ENCODE results near the gene PDK2.

Gene PDK2

DNA sequence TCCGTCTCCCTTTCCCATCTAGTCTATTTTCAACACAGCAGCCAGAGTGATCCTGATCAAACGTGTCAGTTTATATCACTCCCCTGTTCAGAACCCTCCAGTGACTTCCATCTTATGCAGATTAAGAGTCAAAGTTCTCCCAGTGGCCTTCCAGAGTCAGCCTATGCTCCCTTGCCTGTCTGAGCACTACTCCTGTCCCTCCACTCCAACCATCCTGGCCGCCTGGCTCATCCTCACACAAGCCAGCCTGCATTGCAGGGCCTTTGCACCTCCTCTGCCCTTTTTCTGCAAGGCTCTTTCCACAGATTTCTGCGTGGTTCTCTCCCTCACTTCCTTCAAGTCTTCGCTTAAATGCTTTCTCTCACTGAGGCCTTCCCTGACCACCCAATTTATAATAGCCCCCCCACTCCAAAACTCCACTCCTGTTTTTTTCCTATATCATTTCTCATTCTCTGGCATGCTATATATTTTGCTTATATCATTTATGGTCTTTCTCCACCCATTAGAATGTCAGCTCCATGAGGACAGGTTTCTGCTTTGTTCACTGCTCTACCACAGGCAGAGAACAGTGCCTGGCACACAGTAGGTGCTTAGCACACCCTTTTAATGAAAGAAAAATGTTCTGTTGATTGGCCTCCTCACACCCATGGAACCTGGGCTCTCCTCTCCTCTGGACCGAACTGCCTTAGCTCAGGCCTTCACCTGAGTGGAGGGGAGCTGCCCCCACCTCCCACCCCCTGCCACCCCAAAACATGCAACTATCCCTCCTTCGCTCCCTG, 25.5 kb downstream of the PDK2 start:
- DNase-seq, result no peak

DNA sequence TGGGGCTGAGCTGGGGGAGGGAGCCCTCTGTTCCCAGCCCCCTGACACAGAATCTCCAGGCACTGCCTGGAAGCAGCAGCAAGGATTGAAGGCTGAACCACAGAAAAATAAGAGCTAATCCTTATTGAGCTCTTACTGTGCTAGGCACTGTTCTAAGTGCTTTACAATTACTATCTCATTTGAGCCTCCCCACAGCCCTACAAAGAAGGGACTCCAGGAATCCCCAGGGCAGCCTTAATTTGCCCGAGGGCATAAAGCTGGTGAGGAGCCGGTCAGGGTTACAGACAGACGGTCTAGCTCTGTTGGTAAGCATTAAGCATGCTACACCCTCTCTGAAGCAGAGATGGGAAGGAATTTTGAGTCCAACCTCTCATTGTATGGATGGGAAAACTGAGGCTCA, 27.8 kb downstream of the PDK2 start:
- DNase-seq, result no peak

DNA sequence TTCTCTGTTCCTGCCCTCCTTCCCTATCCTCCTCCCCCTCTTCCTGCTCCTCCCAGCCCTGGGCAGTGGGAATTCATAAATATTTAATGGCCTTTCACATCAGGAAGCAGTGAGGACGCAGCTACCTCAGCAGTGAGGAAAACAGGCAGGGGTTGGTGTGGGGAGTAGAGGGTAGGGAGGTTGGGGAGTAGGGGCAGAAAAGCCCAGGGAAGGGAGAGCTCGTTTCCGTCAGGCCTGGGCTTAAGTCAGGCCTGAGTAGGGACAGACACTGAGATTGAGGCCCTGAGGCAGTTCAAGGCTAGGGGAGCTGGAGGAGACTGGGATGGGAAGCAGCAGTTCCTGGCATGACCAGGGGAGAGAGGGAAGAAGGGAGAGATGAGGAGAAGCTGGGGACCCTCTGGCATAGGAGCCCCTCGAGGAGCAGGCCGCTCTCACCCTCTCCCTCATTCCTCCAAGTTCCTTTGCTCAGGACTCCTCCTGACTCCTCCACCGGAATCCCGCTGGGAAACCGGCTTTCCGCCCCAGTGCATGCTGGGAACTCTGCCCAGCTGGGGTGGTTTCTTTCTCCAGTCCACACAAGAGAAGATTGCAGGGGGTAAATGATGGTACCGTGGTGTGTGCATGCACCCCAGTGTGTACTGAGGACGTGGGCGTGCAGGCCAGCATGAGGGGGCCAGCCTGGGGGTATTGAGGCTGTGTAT, 28.6 kb downstream of the PDK2 start:
- DNase-seq, result no peak

DNA sequence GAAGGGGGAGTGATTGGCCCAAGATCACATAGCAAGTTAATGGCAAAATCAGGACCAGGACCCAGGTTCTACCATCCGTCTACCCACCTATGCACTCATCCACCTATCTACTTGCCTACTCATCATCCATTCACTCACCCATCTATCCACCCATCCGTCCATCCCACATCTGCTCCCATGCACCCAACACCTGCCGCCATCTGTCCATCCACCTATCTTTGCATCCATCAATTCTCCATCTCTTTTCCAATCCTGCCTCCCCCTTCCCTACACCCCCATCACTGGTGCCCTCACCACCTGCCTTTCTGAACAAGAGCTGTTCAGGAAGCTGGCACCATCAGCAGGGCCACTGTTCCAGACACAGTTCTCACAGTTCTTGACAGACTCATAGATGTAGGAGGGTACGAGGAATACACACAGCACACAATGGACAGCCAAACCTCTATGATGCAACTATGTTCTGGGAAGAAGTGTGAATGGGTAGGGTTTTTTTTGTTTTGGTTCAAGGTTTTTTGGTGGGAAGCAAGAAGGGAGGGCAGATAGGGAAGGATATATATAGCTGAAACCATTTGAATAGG, 30.4 kb downstream of the PDK2 start:
- no peak for DNase-seq

DNA sequence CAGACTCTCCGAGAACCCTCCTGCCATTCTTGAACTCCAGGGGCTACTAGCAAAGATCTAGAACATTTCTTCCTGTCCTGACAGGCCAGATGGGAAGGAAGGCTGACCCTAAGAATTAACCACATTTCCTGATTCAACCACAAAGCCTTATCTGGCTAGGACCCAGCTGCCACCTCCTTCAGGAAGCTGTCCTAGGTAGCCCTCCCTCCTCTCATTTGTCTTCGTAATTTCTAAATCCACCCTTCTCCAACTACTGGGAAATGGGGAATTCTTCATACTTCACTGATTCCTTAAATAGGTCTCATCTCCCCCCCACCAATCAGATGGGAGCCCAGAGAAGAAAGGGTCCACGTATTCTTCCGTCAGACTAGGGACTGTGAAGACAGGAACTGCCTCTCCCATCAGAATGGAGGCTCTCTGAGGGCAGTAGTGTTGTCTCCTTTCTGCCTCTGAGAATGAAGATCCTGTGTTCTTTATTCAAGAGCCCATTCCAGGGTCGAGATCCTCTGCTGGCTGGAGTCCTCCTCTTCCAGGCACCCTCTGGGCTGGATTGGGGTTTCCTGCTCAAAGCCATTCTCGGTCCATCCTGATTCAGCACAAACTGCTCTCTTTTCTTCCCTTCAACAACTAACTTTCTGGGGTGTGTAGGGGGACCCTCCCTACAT, 32.7 kb downstream of the PDK2 start:
- peak; percentile 34 for DNase-seq

DNA sequence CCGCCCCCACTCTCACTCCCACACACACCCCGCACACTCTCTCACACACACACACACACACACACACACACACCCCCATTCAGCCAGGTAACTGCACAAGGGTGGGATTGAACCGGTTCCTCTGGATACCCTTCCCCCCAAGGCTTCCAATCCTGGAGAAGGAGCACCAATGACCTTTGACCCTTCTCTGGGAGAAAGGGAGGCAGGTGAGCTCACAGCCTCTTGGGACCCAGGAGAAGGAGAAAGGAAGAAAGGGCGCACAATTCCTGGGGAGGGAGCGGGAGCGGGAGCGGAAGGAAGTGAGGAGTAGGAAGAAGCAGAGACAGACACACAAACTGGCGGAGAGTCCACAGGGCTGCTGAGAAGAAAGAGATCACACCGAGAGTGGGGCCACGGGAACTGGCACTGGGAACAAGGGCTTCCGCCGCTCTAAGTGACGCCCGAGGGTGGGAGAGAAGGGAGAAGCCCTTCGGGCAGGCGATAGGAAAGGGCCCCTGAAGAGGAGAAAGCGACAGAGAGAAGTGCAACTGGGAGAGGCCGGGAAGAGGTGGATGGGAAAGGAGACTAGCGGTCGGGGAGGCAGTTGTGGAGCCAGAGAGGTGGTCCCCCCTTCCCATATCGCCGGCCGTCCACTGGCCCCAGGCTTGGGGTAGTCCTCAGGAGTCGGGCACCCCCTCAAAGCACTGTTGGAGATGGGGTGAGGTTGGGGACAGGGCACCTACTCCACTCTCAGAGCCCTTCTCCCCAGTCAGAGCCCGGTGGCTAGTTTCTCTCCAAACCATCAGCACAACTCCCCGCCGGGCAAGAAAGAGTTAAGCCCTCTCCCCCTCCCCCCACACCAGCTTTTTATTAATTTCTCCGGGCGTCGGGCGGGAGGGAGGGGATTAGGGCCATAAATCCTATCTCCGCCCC, 33.5 kb downstream of the PDK2 start:
- DNase-seq, result no peak

DNA sequence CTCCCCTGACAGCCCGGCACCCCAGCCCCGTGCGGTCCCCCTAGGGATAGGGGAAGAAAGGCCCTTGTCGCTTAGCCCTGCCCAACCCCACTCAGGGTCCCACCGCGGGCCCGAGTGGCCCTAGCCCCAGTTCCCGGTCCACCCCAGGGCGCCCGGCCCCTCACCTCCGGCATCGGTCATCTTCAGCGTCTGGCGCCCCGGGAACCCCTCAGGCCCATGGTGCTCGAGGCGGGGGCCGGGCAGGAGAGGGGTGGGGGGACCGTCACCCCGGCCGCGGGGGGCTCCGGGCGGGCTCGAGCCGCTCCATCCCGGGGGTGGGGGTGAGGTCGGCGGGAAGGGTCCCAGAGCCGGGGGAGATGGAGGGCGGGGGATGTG, 34.2 kb downstream of the PDK2 start:
- no peak for DNase-seq

DNA sequence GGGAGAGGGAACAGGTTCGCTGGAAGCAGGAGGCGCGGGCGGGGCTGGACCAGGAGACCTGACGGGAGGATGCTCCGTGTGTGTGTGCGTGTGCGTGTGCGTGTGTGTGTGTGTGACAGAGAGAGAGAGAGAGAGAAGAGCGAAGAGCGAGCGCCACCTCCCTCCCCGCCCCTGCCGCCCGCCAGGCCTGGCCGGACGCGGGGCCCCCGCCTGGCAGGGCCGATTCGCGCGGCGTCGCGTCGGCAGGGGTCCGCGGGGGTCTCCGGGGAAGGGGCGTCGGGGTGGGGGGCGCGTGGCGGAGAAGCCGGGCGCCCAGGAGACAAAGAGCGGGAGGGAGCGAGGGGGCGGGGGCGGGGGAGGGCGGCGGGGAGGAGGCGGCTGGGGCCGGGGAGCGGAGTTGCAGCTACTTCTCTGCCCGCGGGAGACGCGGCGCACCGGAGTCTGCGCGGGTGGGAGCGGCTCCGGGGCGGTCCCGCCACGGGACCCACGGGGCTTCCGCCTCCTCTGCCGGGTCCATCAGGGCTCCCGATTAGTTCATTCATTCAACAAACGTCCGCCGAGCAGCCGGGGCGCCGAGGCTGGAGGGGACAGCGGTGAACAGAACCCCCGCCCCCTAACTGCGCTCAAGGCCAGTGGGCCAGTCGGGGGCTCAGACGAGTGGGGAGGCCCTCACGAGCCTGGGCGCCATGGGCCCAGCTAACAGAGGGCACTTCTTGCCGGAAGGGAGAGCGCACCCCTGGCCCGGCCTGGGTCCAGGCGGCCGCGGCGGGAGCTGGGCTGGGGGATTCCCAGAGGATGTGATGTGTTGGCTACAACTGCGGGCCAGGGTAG, 34.8 kb downstream of the PDK2 start, which contains the start of gene SAMD14:
Gene SAMD14, minus strand, starts transcription at position 433 of the 831 bp plus-strand sequence. CDS start 5,201 bp downstream, outside the sequence.
- peak; percentile 54 for DNase-seq

DNA sequence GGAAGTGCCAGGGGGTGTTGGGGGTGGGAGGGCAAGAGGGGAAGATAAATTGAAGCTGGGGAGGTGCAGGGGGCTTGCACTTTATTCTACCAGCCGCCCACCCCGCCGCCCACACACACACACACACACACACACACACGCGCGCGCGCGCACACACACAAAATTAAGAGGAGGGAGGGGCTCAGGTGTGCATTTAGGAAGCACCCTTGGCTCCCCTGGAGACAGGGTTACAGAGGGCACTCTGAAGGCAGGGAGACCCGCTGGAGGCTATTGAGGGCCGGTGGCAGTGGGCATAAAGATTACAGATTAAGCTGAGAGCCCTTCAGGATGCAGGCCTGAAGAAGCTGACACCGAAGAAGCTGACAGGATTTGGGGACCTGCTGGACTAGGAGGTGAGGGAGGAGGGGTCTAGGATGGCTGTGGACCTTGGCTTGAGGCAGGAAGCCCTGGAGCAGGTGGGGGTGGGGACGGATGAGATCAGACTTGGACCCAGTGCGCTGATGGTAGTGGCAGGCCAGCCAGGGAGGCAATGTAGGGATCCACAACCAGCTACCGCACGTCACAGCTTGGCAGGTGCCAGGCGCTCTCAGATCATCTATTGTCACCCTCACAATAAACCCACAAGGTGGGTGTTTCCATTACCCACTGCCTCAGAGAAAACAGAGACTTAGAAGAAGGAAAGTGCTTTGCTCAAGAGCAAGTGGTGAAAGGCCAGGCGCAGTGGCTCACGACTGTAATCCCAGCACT, 35.6 kb downstream of the PDK2 start:
- DNase-seq, result no peak

DNA sequence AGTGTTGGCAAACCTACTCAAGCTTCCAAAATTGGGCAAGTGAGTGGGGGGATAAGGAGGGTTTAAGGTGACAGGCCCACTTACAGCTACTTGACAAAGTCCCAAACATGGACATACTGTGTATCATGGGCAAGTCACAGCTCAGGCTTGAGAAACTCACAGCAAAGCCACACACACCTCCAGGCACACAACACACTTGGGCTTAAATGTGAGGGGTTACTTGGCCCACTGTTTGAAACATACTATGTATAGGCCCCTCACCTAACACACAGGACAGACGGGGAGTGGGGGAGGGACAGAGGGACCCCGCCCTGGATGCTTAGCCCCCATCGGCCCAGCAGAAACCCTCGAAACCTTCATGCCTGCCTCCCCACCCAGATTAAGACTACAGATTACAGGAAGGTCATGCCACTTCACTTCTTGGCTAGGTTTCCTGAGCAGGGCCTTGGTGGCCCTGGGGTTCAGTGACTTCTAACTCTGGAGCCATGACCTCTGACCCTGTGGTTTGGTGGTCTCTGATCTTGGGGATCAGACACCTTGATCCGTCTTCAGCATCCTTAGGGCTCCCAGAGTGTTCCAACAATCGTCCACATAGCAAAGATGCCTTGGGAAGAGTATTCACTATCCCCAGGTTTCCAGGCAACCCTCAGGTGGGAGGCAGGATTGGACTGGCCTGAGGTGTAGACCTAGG, 37.1 kb downstream of the PDK2 start:
- DNase-seq, result no peak

DNA sequence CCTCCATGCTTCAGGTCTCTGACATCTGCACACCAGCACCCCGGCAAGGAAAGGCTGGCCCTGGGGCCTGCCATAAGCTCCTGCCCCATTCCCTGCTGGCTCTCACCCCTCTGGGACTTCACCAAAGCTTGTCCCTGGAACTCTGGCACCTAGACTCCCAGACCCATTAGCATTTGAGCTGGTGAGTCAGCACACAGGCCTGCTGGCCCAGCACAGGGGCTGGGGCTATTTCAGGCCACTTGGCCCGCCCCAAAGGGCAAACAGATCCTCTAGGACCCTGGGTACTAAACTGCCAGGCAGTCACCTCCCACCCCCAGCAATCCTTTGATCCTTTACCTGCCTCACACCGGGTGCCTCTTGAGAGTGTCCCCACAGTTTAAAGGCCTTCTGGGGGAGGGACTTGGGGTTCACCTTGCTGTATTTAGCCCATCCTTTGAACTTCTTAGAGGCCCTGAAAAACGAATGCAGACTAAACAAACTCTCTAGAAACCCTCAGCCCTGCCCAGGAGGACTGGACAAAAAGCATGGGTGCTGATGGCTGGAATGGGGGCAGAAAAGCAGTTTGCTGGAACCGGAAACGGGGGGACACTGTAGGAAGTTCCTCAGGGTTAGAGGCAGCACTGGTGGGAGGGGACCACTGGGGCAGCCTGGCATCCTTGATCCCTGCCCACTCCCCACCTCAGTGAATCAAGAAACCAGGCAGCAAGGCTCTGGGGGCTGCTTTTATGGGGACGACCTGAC, 38.0 kb downstream of the PDK2 start:
- peak; percentile 50 for DNase-seq

DNA sequence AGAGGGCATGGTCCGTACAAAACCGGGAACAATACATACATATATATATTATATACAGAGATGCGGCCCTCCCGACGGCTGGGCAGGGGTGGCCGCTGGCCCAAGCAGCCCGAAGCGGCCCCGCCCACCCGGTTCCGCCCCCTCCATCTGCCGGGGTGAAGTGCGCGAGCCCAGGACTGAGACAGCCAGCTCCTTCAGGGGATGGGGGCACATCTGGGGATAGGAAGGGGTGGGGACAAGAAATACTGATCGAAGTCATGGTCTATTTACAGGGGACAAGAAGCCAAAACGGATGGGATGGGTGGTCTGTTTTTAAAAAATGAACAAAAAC, 38.6 kb downstream of the PDK2 start:
- no peak for DNase-seq

DNA sequence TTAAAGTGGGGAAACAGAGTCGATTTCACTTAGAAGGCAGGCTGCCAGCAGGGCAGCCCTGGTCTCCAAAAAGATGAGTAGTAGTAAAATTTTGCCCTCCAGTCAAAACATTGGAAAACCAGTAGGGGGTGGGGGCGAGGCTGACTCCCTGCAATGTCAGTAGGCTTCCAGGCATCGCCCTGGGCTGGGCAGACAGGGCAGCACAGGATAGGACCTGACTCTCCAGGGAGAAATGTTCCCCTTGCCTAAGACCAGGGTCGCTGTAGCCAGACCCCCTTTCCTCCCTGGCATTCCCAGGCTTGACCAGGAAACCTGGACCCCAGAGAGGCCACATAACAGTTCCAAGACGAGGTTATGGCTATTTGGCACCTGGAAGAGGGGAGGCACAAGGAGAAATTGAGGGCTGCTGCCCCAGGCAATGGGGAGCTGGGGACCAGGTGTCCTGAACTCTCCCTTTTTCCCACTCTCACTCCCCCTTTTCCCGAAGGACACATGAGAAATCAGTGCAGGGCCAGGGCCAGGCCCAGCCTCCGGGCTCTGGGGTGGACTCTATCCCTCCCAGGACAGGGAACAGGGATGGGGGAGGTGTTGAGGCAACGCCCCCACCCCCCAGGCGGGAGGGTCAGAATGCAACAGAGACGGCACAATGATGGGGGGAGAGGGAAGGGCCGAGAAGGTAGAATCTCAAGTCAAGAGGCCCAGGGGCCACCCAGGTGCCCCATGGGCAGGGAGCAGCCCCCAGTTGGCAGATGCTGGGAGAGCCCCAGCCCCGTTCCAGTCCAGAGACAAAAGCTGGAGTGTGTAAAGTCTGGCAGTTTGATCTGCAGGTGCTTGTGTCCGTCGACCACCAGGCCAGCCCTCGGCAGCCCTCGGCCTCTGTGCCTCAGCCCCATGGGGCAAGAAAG, 39.3 kb downstream of the PDK2 start:
- peak; percentile 23 for DNase-seq

DNA sequence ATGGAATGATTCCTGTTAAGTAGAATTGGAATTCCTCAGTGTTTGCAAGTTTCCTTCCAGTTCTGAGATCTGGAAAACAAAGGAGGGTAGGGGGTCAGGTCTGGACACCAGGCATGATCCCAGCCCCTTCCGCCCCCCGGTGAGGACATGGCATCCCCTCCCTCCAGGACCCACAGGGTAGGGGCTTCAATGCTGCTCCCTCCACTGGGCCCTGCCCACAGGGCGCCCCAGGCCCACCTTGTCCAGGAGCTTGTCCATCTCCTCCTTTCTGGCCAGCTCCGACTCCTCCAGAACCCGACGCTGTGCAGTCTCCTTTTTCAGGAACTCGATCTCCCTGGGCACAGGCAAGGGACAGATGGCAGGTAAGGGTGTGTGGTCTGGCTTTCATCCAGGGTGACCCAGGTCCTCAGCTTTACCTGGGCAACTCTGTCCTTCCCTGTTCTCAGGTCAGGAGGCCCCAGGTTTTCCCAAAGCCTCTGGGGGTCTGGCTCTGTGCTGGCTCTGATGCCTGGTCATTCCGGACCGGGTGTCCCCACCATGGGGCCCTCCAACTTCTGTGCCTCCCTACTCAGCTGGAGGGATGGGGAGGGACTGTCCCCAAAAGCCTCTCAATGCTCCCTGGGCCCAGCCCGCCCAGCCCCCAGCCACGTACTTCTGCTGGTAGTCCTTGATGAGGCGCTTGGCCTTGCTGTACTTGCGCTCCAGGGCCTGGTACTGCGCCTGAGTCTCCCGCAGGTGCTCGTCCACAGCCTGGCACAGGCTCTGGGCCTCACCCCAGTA, 40.4 kb downstream of the PDK2 start:
- DNase-seq, result no peak

DNA sequence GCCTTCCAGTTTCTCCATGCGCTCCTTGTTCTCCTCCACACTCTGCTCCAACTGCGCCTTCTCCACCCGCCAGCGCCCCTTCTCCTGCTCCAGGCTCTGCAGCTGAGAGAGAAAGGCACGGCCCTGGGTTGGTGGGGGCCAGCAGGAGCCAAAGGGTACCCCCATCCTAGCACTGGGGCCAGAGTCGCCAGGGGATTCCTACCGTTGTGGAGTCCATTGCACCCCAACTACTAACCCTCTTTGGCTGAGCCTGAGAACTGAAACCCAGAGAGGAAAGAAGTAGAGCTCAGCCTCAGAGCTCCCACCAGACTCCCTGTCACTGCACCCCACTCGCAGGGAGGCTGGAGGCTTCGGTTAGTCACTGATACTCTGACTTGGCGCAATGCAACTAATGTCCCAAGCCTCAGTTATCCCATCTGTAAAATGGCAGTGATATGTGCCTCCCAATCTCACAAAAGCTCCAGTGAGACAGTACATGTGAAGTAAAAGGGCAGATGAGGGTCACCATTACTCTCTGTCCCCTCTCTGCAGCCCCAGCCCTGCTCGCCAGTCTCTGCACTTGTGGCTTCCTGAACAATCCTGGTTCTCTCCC, 41.0 kb downstream of the PDK2 start:
- DNase-seq, result no peak

DNA sequence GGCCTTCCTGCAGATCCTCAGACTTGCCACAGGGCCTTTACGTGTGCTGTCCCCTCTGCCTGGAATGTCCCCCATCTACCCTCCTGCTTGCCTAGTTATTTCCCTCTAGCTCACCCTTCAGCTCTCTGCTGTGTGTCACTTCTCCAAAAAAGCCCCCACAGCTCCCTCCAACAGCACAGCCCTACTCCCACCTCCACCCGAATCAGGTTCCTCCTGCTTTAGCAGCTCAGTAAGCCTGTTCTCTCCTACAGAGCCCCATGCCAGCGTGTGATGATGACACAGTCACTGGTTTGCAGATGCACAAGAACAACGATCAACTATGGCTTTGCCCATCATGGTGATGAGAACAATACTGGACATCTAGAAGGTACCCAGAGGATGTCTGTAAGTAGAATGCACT, 41.9 kb downstream of the PDK2 start:
- no peak for DNase-seq

DNA sequence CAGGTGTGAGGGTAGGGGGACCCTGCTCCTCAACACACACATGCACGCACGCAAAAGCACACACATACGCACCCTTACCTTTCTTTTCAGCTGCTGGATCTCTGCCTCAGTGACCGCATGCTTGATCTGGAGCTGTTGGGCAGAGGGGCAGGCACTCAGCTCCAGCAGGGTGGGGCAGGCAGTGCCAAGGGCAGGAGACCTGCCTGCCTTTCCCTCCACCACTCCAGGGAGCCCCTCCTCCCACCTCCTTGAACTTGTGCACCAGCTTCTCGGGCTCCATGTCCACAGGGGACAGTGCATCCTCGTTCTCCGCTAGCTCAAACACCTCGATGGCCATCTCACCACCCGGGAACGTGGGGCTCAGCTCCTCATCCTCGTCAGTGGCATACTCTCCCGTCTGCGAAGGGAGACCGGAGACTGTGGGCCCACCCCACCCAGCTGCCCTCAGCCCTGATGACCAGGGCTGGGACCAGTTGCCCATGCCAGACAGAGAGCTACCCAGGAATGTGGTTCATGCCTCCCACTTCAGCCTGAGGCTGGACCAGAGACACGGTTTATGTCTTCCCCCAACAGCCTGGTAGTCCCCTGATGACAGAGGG, 44.1 kb downstream of the PDK2 start:
- no peak for DNase-seq

All from fibroblast of upper back skin (primary cell).